ENCODE results near the gene KLF4. TPM values are rescaled to one million over a fixed set of nuclear protein-coding genes. Genes with fewer than 3 reads are reported as not detected.

KLF4 gene
- total RNA-seq, 3 donors from 2014 or later: 52.7 to 165 (median 53.4) TPM

- no peaks in the 10 kb centered on the region for H3K4me1 ChIP-seq
- no peaks in the 10 kb centered on the region for H3K27me3 ChIP-seq
- no peak for DNase-seq (ENCODE audit: low spot score in 2 of 2)
- H3K36me3 ChIP-seq: no peaks in the 10 kb centered on the region
- intact Hi-C loops (cut with DNase I; ENCODE audit: low total_unique reads): no loop called here
- H3K4me3 ChIP-seq: no peak overlapping the region
- no peak overlapping the region for H3K27ac ChIP-seq
- no peaks in the 10 kb centered on the region for H3K9me3 ChIP-seq
- TF ChIP-seq POLR2A (IDR thresholded peaks at IDR 0.05): no peak
- no peak for TF ChIP-seq CTCF (IDR thresholded peaks at IDR 0.05)
- no peak for TF ChIP-seq POLR2AphosphoS5 (IDR thresholded peaks at IDR 0.05)
Observed at GRCh38 chr9:107471552-107471951, 18.0 kb downstream of the KLF4 start.

- intact Hi-C loops (cut with DNase I; ENCODE audit: low total_unique reads): loop anchor here (10.0 kb wide), 1 partner anchor 807 kb away; no protein-coding TSS in a partner anchor
- Histone ChIP-seq H3K4me3 (no peak overlapping the region), H3K27ac (no peak overlapping the region), H3K36me3 (no peaks in the 10 kb centered on the region), H3K4me1 (no peaks in the 10 kb centered on the region), H3K27me3 (no peaks in the 10 kb centered on the region), H3K9me3 (no peaks in the 10 kb centered on the region)
- TF ChIP-seq POLR2AphosphoS5 (IDR thresholded peaks at IDR 0.05): no peak
- DNase-seq (ENCODE audit: low spot score in 2 of 2): no peak
Observed at GRCh38 chr9:107467416-107467815, 22.2 kb downstream of the KLF4 start.

- H3K4me3 ChIP-seq: no peak overlapping the region
- H3K27me3 ChIP-seq: no peaks in the 10 kb centered on the region
- no peak overlapping the region for H3K27ac ChIP-seq
- intact Hi-C loops (cut with DNase I; ENCODE audit: low total_unique reads): loop anchor here (10.0 kb wide), 1 partner anchor 808 kb away; no protein-coding TSS in a partner anchor
- no peak for DNase-seq (ENCODE audit: low spot score in 2 of 2)
- no peaks in the 10 kb centered on the region for H3K4me1 ChIP-seq
- TF ChIP-seq POLR2A (IDR thresholded peaks at IDR 0.05): no peak
- no peak for TF ChIP-seq POLR2AphosphoS5 (IDR thresholded peaks at IDR 0.05)
- no peak for TF ChIP-seq CTCF (IDR thresholded peaks at IDR 0.05)
- H3K36me3 ChIP-seq: no peaks in the 10 kb centered on the region
- H3K9me3 ChIP-seq: no peaks in the 10 kb centered on the region
Observed at GRCh38 chr9:107466826-107467225, 22.7 kb downstream of the KLF4 start.

GRCh38 chr9:107465467-107466451, 23.8 kb downstream of the KLF4 start:
- TF ChIP-seq POLR2A (IDR thresholded peaks at IDR 0.05) (no peak), POLR2AphosphoS5 (IDR thresholded peaks at IDR 0.05) (peak in 1 of 3 donors; percentile 26), CTCF (IDR thresholded peaks at IDR 0.05) (peak; percentile 56 to 84 (median 75))
- intact Hi-C loops (cut with DNase I; ENCODE audit: low total_unique reads): loop anchor here (10.0 kb wide), 1 partner anchor 809 kb away; no protein-coding TSS in a partner anchor
- Histone ChIP-seq H3K27me3 (no peaks in the 10 kb centered on the region), H3K36me3 (no peaks in the 10 kb centered on the region), H3K9me3 (peaks cover 0 to 3% of the 10 kb centered on the region in 2 donors), H3K27ac (no peak overlapping the region), H3K4me3 (peak overlapping the region; percentile 48 to 79 (median 55)), H3K4me1 (no peaks in the 10 kb centered on the region)
- DNase-seq (ENCODE audit: low spot score in 2 of 2): peak; percentile 21 to 67

- Histone ChIP-seq H3K27me3 (no peaks in the 10 kb centered on the region), H3K36me3 (no peaks in the 10 kb centered on the region), H3K4me1 (no peaks in the 10 kb centered on the region), H3K9me3 (peaks cover 0 to 11% of the 10 kb centered on the region in 2 donors), H3K27ac (no peak overlapping the region), H3K4me3 (no peak overlapping the region)
- intact Hi-C loops (cut with DNase I; ENCODE audit: low total_unique reads): loop anchor here (10.0 kb wide), 1 partner anchor 810 kb away; no protein-coding TSS in a partner anchor
- no peak for DNase-seq (ENCODE audit: low spot score in 2 of 2)
- TF ChIP-seq POLR2AphosphoS5 (IDR thresholded peaks at IDR 0.05): no peak
- no peak for TF ChIP-seq CTCF (IDR thresholded peaks at IDR 0.05)
- TF ChIP-seq POLR2A (IDR thresholded peaks at IDR 0.05): no peak
Observed at GRCh38 chr9:107464516-107464915, 25.1 kb downstream of the KLF4 start.
